Activated CD4-positive, alpha-beta T cell treated with anti-CD3 and anti-CD28 coated beads for 4 hours (primary cell): ENCODE data around the gene GAREM2.

Experiments
- DNase-seq, 2 donors: peaks; one replicate each; pipeline ENCODE4 v3.0.0-alpha.2; 2020

The GAREM2 gene

GRCh38 chr2:26187537-26188104 is 14.7 kb downstream of the GAREM2 start:
- DNase-seq, result no peak

- DNase-seq, result no peak
Observed at GRCh38 chr2:26189123-26189522, 16.2 kb downstream of the GAREM2 start.

GRCh38 chr2:26189751-26190150 is 16.9 kb downstream of the GAREM2 start:
- no peak for DNase-seq

- DNase-seq, result no peak
Observed at GRCh38 chr2:26190369-26190768, 17.5 kb downstream of the GAREM2 start.

DNA sequence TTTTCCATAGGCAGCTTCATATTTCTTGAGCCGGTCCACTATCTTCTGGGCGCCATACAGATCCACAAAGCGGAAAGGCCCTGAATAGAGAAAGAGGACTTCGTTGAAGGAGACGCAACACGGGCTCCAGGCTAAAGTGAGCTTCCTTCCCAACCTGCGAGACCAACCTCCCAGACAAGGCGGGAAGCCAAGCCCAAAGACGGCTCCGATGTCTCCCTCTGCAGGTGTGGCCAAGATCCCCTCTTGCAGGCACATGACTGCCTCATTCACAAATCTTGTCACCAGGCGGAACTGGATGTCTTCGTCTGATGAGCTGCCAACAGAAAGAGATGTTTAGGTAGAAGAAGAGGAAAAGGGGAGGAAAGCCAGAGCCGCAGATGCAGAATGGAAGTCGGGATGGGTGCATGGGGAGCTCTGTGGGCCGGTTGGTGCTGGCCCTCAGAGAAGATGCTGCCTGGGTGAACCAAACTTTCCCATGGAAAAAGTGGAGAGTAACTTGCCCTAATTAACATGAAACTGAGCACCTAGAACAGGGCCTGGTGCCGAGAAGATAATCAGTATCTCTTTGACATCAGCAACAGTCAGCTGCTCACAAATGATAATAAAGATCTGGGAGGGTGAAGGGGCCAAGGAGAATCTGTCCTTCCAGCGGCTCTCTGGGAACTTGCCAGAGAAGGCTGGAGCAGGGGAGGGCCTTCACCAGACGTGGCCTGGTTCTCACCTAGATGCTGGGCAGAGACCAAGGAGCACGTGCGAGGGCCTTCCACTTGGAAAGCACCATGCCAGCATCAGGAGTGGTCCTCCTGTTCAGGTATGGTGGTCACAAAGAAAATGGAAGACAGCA is 18.6 kb downstream of the GAREM2 start:
- DNase-seq, result no peak

DNA sequence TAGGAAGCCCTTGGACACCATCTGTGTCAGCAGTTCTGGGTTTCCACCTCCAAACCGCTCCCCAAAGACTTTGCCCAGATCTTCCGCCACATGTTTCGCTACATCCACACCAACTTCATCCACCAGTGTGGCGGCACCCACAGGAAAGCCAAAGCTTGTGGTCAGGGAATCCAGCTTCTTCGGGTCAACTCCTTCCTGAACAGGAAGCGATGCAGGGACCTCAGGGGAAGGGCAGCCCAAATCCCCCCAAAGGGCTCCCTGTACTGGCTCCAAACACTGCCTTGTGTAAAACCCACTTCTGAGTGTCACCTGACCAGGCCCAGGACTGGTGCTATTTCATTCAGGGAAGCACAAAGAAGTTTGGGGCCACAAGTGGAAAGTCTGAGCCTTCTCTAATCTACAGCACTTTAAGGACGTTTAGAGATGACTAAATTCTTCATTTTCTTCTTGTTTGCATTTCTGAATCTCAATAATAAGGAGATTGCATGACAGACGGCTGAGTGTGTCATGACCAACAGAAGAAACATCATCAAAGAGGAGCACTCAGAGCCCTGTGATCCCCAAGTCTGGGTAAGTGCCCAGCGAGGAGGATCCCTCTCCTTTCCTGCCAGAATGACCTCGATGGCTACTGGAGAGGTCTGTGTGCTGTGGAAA is 20.8 kb downstream of the GAREM2 start:
- no peak for DNase-seq

DNA sequence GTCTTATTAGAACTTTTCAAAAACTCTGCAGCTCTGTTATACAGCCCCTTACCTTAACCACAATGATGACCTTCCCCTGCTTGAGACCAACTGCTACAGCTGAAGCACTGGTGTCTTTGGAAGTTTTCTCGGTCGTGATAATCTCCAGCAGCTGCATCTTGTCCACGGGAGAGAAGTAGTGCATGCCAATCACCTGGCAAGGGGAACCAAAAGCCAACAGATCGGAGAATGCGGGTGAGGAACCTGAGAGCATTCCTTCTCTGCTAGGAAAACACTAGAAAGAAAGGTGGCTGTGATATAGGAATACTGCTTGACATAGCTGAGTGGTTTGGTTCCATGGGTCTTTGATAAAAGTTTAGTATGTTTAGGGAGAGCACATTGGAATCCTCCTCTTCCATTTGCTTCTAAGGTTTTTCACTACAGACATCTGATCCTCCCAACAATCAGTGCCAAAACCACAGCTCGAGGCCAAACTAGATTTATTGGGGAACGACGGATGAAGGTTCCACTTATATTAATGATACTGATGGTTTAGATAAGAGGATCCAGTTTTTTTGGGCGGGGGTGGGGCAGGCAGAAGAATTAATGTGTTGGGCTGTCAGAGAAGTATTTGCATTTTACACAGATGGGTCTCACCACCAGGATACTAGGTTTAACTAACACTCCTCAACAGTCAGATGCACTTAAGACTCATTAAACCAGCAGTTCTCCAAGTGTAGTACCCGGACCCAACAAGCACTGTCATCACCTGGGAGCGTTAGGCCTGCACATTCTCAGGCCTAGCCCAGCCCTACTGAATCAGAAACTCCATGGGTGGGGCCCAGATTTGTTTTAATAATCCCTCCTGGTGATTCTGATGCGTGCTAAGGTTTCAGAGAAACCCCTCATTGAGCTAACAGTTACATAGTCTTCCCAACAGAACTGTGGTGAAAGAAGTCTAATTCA is 22.4 kb downstream of the GAREM2 start:
- DNase-seq, result no peak

- no peak for DNase-seq
Observed at GRCh38 chr2:26196683-26197418, 24.0 kb downstream of the GAREM2 start.

DNA sequence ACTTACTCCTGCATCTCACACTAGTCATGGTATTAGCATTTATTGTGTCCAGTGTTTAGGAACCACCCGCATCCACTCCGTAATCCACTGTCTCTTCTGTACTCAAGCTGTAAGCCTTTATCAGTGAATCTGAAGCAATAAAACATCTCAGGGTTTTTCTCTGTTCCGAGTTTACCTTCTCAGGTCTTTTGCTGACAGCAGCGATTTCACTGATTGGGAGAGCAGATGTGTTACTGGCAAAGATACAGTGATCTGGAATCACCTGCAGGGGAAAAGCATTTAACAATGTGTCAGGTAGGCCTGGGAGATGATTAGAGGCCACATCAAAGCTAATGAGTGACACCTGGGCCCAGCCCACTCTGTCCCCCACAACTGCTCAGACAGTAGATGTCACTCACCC is 24.6 kb downstream of the GAREM2 start:
- DNase-seq, result no peak

DNA sequence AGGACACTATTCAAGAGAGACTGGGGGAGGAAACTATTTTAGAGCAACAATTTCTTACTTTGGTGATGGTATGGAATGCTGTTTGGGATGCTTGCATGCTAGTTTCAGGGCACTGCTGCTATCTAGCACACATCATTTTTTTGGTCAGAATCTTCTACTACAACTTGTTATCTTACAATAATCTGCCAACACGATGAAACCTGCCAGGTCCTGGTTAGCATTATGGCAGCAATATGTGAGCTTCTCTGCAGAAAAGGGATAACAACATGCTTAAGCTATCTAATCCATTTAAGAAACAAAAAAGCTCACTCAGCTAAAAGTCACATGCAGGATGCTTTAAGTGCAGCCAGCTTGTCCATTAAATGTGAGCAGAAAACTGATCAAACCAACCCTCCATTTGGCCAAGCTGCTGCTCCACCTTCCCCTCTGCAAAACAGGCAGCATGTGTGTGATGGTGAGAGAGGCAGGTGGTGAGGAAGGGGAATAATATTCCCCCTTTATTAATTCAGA is 30.1 kb downstream of the GAREM2 start:
- DNase-seq, result no peak

DNA sequence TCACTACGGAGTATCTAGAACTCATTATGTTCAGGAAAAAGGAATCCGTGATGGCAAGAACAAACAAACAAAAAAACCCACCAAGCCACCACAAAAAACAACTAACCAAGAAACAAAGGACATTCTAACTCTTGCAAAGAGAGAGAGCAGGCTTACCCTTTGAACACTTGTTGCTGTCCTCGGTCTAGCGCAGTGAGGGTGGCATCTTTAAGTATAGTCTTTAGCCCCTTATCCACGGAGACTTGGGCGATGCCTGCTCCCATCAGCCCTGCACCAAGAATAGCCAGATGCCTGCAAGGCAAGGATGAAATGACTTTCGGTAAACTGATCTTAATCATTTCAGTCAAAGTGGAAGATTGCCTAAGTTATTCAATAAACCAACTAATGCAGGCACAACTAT is 31.0 kb downstream of the GAREM2 start:
- no peak for DNase-seq

DNA sequence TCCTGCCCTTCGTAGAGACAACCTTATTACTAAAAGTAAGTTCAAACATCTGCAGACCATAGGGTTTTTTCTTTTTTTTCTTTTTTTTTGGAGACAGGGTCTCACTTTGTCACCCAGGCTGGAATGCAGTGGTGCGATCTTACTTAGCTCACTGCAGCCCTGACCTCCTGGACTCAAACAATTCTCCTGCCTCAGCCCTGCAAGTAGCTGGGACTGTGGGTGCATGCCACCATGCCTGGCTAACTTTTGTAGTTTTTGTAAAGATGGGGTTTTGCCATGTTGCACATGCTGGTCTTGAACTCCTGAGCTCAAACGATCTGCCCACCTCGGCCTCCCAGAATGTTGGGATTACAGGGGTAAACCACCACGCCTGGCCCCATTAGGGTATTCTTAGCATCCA is 39.1 kb downstream of the GAREM2 start:
- DNase-seq, result no peak

DNA sequence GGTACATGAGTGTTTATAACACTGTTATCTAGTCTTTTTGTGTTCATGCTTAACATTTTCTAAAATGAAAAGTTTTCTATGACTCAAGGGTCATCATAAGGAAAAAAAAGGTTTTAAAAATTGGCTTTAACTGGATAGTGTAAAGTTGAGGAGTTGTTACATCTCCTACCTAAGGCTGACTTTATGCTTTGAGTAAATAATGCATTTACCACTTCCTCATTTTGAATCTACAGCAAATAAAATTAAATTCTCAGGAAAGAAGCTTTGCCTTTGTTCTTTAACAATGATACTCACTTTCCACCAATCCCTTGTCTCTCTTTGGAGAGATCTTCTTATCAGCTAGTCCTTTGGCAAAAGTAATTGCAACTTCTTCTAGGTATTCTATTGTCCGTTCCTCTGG is 41.9 kb downstream of the GAREM2 start:
- no peak for DNase-seq

- no peak for DNase-seq
Observed at GRCh38 chr2:26215833-26216232, 42.9 kb downstream of the GAREM2 start.

GRCh38 chr2:26216587-26216986 is 43.7 kb downstream of the GAREM2 start:
- DNase-seq, result no peak

GRCh38 chr2:26217720-26218119 is 44.8 kb downstream of the GAREM2 start:
- DNase-seq, result no peak

DNA sequence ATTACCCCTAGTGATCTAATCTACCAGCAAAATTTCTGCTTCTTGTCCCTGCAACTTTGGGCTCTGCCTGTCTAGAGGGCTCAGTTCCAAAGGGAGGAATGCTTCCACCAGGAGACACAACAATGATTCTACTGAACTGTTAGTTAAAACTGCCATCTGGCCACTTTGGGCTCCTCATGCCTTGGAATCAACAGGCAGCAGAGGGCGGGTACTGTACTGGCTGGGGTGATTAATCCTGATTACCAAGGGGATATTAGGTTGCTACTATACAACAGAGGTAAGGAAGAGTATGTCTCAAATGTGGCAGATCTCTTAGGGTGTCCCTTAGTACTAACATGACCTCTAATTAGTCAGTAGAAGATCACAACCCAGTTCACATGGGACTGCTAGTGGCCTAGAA is 50.1 kb downstream of the GAREM2 start:
- no peak for DNase-seq

- DNase-seq, result no peak
Observed at GRCh38 chr2:26224095-26224494, 51.2 kb downstream of the GAREM2 start.

- DNase-seq, result no peak
Observed at GRCh38 chr2:26229595-26229994, 56.7 kb downstream of the GAREM2 start.

DNA sequence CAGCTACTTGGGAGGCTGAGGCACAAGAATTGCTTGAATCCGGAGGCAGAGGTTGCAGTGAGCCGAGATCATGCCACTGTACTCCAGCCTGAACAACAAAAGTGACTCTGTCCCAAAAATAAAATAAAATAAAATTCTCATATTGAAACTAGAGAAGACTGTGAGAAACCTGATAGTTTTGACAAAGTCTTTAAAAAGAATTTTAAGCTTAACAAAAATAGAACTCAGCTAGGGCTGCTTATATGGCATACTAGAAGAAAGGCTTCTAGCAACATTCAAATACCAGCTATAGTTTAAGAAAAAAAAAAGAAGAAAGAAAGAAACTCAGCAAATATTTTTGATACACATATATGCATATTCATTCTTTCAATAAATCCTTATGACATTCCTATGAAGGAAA is 57.9 kb downstream of the GAREM2 start:
- no peak for DNase-seq

DNA sequence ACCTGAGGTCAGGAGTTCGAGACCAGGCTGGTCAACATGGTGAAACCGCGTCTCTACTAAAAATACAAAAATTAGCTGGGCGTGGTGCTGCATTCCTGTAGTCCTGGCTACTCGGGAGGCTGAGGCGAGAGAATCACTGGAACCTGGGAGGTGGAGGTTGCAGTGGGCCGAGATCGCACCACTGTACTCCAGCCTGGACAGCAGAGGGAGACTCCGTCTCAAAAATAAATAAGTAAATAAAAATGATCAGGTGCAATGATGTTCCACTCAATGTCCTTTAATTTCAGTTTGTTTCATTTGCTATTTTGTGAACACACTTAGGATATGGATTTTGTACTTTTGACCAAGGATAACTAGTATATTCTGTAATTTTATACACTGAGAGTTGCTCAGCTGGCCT is 62.2 kb downstream of the GAREM2 start:
- DNase-seq, result no peak

DNA sequence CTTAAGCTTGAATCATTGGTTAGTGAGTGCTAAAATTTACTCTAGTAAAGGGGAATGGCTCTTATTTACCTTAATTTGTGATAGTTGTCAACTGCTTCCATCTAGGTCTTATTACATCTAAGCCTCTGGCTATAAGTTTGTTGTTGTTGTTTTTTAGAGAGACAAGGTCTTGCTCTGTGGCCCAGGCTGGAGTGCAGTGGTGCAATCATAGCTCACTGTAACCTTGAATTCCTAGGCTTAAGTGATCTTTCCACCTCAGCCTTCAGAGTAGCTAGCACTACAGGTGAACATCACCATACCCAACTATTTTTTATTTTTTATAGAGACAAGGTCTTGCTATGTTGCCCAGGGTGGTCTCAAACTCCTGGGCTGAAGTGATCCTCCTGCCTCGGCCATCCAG is 65.0 kb downstream of the GAREM2 start:
- DNase-seq, result no peak
